ENCODE results near the gene CLEC19A.

GRCh38 chr16:19299565-19299964, 14.0 kb downstream of the CLEC19A start:
- TF ChIP-seq POLR2A (IDR thresholded peaks at IDR 0.05; ENCODE audit: low read depth, low read length) (no peak), POLR2AphosphoS5 (IDR thresholded peaks at IDR 0.05; ENCODE audit: low read depth, low read length) (no peak), PAX5 (IDR thresholded peaks at IDR 0.05; ENCODE audit: insufficient read depth, low read length, severe bottlenecking) (no peak), TAF1 (IDR thresholded peaks at IDR 0.05; ENCODE audit: low read depth, low read length) (no peak)

All from GM12891 (cell line).